ENCODE measurements around the gene ZSCAN29.

DNA sequence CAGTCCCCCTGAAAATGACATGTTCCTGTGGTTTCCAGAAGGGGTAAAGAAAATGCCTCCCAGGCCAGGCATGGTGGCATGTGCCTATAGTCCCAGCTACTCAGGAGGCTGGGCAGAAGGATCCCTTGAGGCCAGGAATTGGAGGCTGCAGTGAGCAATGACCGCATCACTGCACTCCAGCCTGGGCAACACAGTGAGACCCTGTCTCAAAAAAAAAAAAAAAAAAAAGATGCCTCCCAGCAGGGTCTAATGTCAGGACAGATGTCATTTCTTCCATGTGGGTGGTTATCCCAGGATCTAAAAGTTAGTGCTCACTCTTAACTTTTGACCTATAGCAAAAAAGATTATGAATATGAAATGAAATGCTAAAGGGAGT lies 53.9 kb downstream of the ZSCAN29 start:
- TF ChIP-seq, protein P1, sequence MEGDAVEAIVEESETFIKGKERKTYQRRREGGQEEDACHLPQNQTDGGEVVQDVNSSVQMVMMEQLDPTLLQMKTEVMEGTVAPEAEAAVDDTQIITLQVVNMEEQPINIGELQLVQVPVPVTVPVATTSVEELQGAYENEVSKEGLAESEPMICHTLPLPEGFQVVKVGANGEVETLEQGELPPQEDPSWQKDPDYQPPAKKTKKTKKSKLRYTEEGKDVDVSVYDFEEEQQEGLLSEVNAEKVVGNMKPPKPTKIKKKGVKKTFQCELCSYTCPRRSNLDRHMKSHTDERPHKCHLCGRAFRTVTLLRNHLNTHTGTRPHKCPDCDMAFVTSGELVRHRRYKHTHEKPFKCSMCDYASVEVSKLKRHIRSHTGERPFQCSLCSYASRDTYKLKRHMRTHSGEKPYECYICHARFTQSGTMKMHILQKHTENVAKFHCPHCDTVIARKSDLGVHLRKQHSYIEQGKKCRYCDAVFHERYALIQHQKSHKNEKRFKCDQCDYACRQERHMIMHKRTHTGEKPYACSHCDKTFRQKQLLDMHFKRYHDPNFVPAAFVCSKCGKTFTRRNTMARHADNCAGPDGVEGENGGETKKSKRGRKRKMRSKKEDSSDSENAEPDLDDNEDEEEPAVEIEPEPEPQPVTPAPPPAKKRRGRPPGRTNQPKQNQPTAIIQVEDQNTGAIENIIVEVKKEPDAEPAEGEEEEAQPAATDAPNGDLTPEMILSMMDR (conservative IDR thresholded peaks at IDR 0.05): no peak
- no peak for TF ChIP-seq ZFX (IDR thresholded peaks at IDR 0.05)
